K562 (cell line): ENCODE data around the gene ABHD17C.

Experiments
- CHD4 ChIP-seq: fragments of 200-600 bp; sonication (generic); IDR thresholded peaks from 3 replicates; pipeline ENCODE4 v1.6.1; 2012; ENCODE audit warnings: low read depth, mild to moderate bottlenecking, mixed read lengths, low read length, inconsistent platforms; ENCODE audit not compliant: insufficient read depth, insufficient replicate concordance, poor library complexity, severe bottlenecking
- CREB1 ChIP-seq, 2 experiments: sonication (generic) in 1 of 2; formaldehyde crosslinking in 1 of 2; IDR thresholded peaks; 2 replicates each; pipeline versions ENCODE4 v1.6.1 to v1.8.0; 2012 to 2022; ENCODE audit warnings: inconsistent platforms in 1 of 2, mild to moderate bottlenecking in 1 of 2, missing genetic modification reagents in 1 of 2, moderate library complexity in 1 of 2
- CREM ChIP-seq: IDR thresholded peaks from 2 replicates; pipeline ENCODE4 v1.6.1; 2014; ENCODE audit warnings: antibody characterized with exemption, low read depth
- GABPB1 ChIP-seq: sonication (generic); formaldehyde crosslinking; IDR thresholded peaks from 2 replicates; pipeline ENCODE4 v1.8.0; 2022; ENCODE audit warnings: mild to moderate bottlenecking, missing genetic modification reagents
- KAT7 ChIP-seq: sonication (generic); formaldehyde crosslinking; IDR thresholded peaks from 2 replicates; pipeline ENCODE4 v1.8.0; 2022; ENCODE audit warnings: missing genetic modification reagents, mild to moderate bottlenecking, borderline replicate concordance
- NFATC3 ChIP-seq: fragments of 450-650 bp; IDR thresholded peaks from 2 replicates; pipeline ENCODE4 v1.6.1; 2017; ENCODE audit warnings: mild to moderate bottlenecking
- RBM25 ChIP-seq: fragments of 200-400 bp; formaldehyde crosslinking; IDR thresholded peaks from 2 replicates; pipeline ENCODE4 v1.6.1; 2018; ENCODE audit warnings: low read length, low read depth, moderate library complexity; ENCODE audit not compliant: severe bottlenecking
- RUNX1 ChIP-seq: sonication (generic); IDR thresholded peaks from 2 replicates; pipeline ENCODE4 v1.6.1; 2016; ENCODE audit warnings: antibody characterized with exemption, low read depth
- SAFB2 ChIP-seq: fragments of 200-400 bp; formaldehyde crosslinking; IDR thresholded peaks from 2 replicates; pipeline ENCODE4 v1.6.1; 2018; ENCODE audit warnings: borderline replicate concordance, low read length, low read depth, moderate library complexity; ENCODE audit not compliant: severe bottlenecking
- SREBF2 ChIP-seq: sonication (generic); formaldehyde crosslinking; IDR thresholded peaks from 2 replicates; pipeline ENCODE4 v1.4.0; 2020; ENCODE audit warnings: mild to moderate bottlenecking, missing genetic modification reagents
- TCF3 ChIP-seq: sonication (generic); formaldehyde crosslinking; IDR thresholded peaks from 2 replicates; pipeline ENCODE4 v1.4.0; 2020; ENCODE audit warnings: mild to moderate bottlenecking, missing genetic modification reagents
- TF ChIP-seq, protein P1 (sequence below): sonication (generic); formaldehyde crosslinking; IDR thresholded peaks from 2 replicates; pipeline ENCODE4 v1.8.0; 2022; ENCODE audit warnings: missing genetic modification reagents, mild to moderate bottlenecking, borderline replicate concordance
- TF ChIP-seq, protein P2 (sequence below): fragments of 450-650 bp; IDR thresholded peaks from 2 replicates; pipeline ENCODE4 v1.6.1; 2016; ENCODE audit warnings: mild to moderate bottlenecking
- TF ChIP-seq, protein P3 (sequence below), 3 experiments: IDR thresholded peaks in 2 of 3; conservative IDR thresholded peaks in 1 of 3; 2 replicates each; pipeline ENCODE4 v1.5.1; 2011 to 2012; ENCODE audit warnings: low read length in 3 of 3, mild to moderate bottlenecking in 3 of 3, control low read depth in 2 of 3, improper control_type of control experiment in 1 of 3, inconsistent platforms in 1 of 3, low read depth in 1 of 3, mixed read lengths in 1 of 3, moderate library complexity in 1 of 3; ENCODE audit not compliant: insufficient read depth in 2 of 3

DNA sequence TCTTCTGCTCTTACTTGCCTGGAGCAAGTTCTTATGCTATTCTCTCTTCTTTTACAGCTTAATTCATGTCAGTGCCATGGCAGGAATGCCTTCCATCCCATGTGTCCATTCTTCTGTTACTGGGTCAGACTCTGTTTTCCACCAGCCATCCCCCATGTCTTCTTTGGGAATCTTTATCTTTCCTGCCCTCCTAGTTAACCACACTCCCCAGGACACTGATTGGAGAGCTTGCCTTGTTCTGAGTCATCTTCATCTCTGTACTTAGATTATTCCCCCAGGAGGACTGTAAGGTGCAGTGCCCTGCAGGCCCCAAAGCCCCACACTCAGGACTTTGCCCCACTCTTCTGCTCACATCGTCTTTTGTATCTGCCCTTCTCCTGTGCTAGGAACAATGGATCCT lies 3.6 kb downstream of the ABHD17C start:
- no peak for TF ChIP-seq CREB1 (IDR thresholded peaks at IDR 0.05)
- no peak for TF ChIP-seq CREB1 (CRISPR knock-in tag; IDR thresholded peaks at IDR 0.05)
- TF ChIP-seq, protein P1, sequence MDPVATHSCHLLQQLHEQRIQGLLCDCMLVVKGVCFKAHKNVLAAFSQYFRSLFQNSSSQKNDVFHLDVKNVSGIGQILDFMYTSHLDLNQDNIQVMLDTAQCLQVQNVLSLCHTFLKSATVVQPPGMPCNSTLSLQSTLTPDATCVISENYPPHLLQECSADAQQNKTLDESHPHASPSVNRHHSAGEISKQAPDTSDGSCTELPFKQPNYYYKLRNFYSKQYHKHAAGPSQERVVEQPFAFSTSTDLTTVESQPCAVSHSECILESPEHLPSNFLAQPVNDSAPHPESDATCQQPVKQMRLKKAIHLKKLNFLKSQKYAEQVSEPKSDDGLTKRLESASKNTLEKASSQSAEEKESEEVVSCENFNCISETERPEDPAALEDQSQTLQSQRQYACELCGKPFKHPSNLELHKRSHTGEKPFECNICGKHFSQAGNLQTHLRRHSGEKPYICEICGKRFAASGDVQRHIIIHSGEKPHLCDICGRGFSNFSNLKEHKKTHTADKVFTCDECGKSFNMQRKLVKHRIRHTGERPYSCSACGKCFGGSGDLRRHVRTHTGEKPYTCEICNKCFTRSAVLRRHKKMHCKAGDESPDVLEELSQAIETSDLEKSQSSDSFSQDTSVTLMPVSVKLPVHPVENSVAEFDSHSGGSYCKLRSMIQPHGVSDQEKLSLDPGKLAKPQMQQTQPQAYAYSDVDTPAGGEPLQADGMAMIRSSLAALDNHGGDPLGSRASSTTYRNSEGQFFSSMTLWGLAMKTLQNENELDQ (CRISPR knock-in tag): no peak
- TF ChIP-seq GABPB1 (CRISPR knock-in tag): no peak
- no peak for TF ChIP-seq NFATC3
- no peak for TF ChIP-seq CREM
- TF ChIP-seq KAT7 (CRISPR knock-in tag): no peak
- no peak for TF ChIP-seq SREBF2 (CRISPR knock-in tag)
- TF ChIP-seq, protein P2, sequence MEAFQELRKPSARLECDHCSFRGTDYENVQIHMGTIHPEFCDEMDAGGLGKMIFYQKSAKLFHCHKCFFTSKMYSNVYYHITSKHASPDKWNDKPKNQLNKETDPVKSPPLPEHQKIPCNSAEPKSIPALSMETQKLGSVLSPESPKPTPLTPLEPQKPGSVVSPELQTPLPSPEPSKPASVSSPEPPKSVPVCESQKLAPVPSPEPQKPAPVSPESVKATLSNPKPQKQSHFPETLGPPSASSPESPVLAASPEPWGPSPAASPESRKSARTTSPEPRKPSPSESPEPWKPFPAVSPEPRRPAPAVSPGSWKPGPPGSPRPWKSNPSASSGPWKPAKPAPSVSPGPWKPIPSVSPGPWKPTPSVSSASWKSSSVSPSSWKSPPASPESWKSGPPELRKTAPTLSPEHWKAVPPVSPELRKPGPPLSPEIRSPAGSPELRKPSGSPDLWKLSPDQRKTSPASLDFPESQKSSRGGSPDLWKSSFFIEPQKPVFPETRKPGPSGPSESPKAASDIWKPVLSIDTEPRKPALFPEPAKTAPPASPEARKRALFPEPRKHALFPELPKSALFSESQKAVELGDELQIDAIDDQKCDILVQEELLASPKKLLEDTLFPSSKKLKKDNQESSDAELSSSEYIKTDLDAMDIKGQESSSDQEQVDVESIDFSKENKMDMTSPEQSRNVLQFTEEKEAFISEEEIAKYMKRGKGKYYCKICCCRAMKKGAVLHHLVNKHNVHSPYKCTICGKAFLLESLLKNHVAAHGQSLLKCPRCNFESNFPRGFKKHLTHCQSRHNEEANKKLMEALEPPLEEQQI: no peak
- TF ChIP-seq SAFB2: no peak
- no peak for TF ChIP-seq RBM25
- no peak for TF ChIP-seq CHD4
- no peak for TF ChIP-seq TCF3 (CRISPR knock-in tag)
- no peak for TF ChIP-seq RUNX1
- TF ChIP-seq, protein P3, sequence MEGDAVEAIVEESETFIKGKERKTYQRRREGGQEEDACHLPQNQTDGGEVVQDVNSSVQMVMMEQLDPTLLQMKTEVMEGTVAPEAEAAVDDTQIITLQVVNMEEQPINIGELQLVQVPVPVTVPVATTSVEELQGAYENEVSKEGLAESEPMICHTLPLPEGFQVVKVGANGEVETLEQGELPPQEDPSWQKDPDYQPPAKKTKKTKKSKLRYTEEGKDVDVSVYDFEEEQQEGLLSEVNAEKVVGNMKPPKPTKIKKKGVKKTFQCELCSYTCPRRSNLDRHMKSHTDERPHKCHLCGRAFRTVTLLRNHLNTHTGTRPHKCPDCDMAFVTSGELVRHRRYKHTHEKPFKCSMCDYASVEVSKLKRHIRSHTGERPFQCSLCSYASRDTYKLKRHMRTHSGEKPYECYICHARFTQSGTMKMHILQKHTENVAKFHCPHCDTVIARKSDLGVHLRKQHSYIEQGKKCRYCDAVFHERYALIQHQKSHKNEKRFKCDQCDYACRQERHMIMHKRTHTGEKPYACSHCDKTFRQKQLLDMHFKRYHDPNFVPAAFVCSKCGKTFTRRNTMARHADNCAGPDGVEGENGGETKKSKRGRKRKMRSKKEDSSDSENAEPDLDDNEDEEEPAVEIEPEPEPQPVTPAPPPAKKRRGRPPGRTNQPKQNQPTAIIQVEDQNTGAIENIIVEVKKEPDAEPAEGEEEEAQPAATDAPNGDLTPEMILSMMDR (IDR thresholded peaks at IDR 0.05 in 2 of 3, conservative IDR thresholded peaks at IDR 0.05 in 1 of 3; ENCODE audit: insufficient read depth in 2 of 3, low read depth in 1 of 3, low read length in 3 of 3): no peak
